ENCODE data around the gene GRB10.

The GRB10 gene

GRCh38 chr7:50723888-50724287 is 58.8 kb downstream of the GRB10 start:
- no peak for TF ChIP-seq CTCF (IDR thresholded peaks at IDR 0.05)
- Histone ChIP-seq H3K9me3 (ENCODE audit: control insufficient read depth, low read length) (no peaks in the 10 kb centered on the region), H3K4me3 (ENCODE audit: low read depth, low read length) (no peak overlapping the region), H3K27ac (no peak overlapping the region), H3K4me1 (no peaks in the 10 kb centered on the region), H3K4me2 (ENCODE audit: low read length) (no peak overlapping the region), H3K9ac (no peak overlapping the region), H3K27me3 (ENCODE audit: control insufficient read depth, insufficient read depth, low read length) (no peaks in the 10 kb centered on the region), H2AFZ (no peak overlapping the region), H3K79me2 (peaks cover 10% of the 10 kb centered on the region), H3K36me3 (ENCODE audit: control insufficient read depth, insufficient read depth, low read length) (no peaks in the 10 kb centered on the region)

GRCh38 chr7:50723173-50723572 is 59.5 kb downstream of the GRB10 start:
- H3K9ac ChIP-seq: no peak overlapping the region
- H3K27ac ChIP-seq: no peak overlapping the region
- H3K79me2 ChIP-seq: peaks cover 14% of the 10 kb centered on the region
- no peak overlapping the region for H2AFZ ChIP-seq
- no peak overlapping the region for H3K4me3 ChIP-seq (ENCODE audit: low read depth, low read length)
- H3K9me3 ChIP-seq (ENCODE audit: control insufficient read depth, low read length): no peaks in the 10 kb centered on the region
- no peaks in the 10 kb centered on the region for H3K36me3 ChIP-seq (ENCODE audit: control insufficient read depth, insufficient read depth, low read length)
- H3K4me1 ChIP-seq: no peaks in the 10 kb centered on the region
- no peak overlapping the region for H3K4me2 ChIP-seq (ENCODE audit: low read length)
- H3K27me3 ChIP-seq (ENCODE audit: control insufficient read depth, insufficient read depth, low read length): no peaks in the 10 kb centered on the region
- no peak for TF ChIP-seq CTCF (IDR thresholded peaks at IDR 0.05)

GRCh38 chr7:50721661-50722259 is 60.9 kb downstream of the GRB10 start:
- H3K4me1 ChIP-seq: no peaks in the 10 kb centered on the region
- no peak overlapping the region for H3K4me3 ChIP-seq (ENCODE audit: low read depth, low read length)
- no peak overlapping the region for H2AFZ ChIP-seq
- H3K9ac ChIP-seq: no peak overlapping the region
- no peaks in the 10 kb centered on the region for H3K36me3 ChIP-seq (ENCODE audit: control insufficient read depth, insufficient read depth, low read length)
- H3K79me2 ChIP-seq: peaks cover 14% of the 10 kb centered on the region
- no peaks in the 10 kb centered on the region for H3K27me3 ChIP-seq (ENCODE audit: control insufficient read depth, insufficient read depth, low read length)
- H3K27ac ChIP-seq: no peak overlapping the region
- H3K4me2 ChIP-seq (ENCODE audit: low read length): no peak overlapping the region
- no peaks in the 10 kb centered on the region for H3K9me3 ChIP-seq (ENCODE audit: control insufficient read depth, low read length)
- TF ChIP-seq CTCF (IDR thresholded peaks at IDR 0.05): no peak

GRCh38 chr7:50721160-50721559 is 61.5 kb downstream of the GRB10 start:
- H3K9ac ChIP-seq: no peak overlapping the region
- H3K4me3 ChIP-seq (ENCODE audit: low read depth, low read length): no peak overlapping the region
- no peak overlapping the region for H2AFZ ChIP-seq

More at GRCh38 chr7:50721160-50721559, 61.5 kb downstream of the GRB10 start:
- no peak for TF ChIP-seq CTCF (IDR thresholded peaks at IDR 0.05)
- Histone ChIP-seq H3K79me2 (peaks cover 14% of the 10 kb centered on the region), H3K27ac (no peak overlapping the region), H3K36me3 (ENCODE audit: control insufficient read depth, insufficient read depth, low read length) (no peaks in the 10 kb centered on the region), H3K4me2 (ENCODE audit: low read length) (no peak overlapping the region), H3K9me3 (ENCODE audit: control insufficient read depth, low read length) (no peaks in the 10 kb centered on the region), H3K4me1 (no peaks in the 10 kb centered on the region), H3K27me3 (ENCODE audit: control insufficient read depth, insufficient read depth, low read length) (no peaks in the 10 kb centered on the region)
